COR-L47 (cell line): Measurements from ENCODE around the gene TLR1.
"Not testable (repeated sequence)": the region's sequence is repeated elsewhere in the genome, so short reads cannot be mapped to it uniquely, and the experiment has no call there.

Experiments used
- DNase-seq: peaks from one replicate; lab custom pipeline; 2025; lab: John Stamatoyannopoulos, UW

The TLR1 gene

GRCh38 chr4:38774181-38774955 lies 30.2 kb downstream of the TLR1 start:
- DNase-seq: no peak

DNA sequence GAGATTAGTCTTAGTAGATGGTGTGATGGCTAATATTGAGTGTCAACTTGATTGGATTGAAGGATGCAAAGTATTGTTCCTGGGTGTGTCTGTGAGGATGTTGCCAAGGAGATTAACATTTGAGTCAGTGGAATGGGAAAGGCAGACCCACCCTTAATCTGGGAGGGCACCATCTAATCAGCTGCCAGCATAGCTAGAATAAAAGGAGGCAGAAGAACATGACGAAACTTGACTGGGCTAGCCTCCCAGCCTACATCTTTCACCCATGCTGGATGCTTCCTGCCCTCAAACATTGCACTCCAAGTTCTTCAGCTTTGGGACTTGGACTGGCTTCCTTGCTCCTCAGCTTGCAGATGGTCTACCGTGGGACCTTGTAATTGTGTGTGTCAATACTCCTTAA lies 34.3 kb downstream of the TLR1 start:
- DNase-seq: not testable (repeated sequence)

DNA sequence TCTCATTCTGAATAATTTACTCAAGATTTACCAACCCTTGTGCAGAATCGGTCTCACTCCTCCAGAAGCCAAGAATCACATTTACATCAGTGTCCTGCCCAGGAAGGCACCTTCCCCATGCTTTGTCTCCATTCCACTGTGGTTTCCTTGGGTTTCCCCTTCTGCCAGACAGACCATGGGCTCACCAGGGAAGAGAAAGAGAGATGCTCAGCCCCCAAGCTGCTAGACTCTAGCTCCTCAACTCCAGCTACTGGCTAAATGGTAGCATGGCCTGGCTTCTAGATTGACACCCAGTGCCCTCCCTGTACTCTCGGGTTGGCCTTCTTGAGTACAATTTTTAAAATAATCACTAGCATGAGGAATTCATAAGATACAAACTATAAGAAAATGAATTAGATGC lies 34.7 kb downstream of the TLR1 start:
- no peak for DNase-seq

DNA sequence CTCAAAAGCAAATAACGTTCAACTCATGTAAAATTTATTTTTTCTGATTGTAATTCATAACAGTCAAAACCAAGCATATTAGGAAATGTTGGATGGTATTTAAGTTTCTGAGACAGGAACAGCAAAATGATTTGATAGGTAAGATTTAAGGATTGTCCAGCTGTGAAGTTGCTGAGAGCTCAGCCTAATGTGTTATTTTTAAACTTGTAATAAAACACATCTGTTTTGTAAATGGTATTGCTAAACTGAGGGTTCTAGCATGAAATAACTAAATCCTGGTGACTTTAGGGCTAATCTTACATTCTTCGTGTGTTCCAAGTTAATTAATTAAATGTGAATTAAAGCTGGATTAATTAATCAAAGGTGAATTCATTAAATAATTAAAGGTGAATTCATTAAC lies 35.1 kb downstream of the TLR1 start:
- DNase-seq: no peak

DNA sequence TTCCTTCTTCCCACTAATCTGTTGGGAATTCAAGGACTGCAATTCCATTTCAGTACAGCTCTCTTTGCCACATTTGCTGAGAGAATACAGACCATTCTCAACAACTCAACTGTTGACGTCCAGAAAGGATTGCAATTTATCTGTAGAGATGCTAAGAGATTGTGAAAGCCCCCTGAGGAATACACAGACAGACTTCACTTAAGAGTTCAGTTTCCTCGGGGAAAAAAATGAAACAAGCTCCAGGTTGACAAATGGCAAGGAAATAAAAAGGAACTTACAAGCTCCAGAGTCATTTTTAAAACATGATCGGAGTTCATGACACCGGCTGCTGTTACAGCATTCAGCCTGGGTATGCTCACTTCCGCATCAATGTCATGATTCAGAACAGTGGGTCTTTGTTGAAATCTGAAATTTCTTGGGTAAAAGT lies 35.6 kb downstream of the TLR1 start:
- DNase-seq: no peak

DNA sequence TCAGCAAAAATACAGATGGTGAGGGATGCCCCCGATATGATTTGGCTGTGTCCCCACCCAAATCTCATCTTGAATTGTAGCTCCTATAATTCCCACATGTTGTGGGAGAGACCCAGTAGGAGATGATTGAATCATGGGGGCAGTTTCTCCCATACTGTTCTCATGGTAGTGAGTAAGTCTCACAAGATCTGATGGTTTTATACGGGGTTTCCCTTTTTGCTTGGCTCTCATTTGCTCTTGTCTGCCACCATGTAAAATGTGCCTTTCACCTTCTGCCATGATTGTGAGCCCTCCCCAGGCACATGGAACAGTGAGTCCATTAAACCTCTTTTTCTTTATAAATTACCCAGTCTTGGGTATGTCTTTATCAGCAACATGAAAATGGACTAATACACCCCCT lies 37.7 kb downstream of the TLR1 start:
- DNase-seq: not testable (repeated sequence)

- DNase-seq: no peak
These were observed 39.2 kb downstream of the TLR1 start for GRCh38 chr4:38765382-38765781.

- DNase-seq: no peak
These were observed 40.3 kb downstream of the TLR1 start for GRCh38 chr4:38764277-38764676.

GRCh38 chr4:38762560-38762959 lies 42.0 kb downstream of the TLR1 start:
- DNase-seq: no peak

DNA sequence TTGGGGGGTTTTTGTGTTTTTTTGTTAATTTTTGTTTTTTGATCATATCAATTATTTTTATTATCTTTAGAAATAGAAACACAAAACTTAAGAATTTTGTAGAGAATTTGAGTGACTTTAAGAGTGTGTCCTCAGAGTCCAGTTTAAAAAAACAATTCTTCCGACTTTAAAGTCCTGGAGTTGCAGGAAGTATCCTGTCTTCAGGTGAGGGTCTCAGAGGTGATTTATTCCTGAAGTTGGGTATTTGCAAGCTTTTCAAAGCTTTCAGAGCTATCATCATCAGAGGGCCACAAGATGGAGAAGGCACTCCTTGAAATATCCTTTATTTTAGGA lies 44.8 kb downstream of the TLR1 start:
- DNase-seq: no peak

DNA sequence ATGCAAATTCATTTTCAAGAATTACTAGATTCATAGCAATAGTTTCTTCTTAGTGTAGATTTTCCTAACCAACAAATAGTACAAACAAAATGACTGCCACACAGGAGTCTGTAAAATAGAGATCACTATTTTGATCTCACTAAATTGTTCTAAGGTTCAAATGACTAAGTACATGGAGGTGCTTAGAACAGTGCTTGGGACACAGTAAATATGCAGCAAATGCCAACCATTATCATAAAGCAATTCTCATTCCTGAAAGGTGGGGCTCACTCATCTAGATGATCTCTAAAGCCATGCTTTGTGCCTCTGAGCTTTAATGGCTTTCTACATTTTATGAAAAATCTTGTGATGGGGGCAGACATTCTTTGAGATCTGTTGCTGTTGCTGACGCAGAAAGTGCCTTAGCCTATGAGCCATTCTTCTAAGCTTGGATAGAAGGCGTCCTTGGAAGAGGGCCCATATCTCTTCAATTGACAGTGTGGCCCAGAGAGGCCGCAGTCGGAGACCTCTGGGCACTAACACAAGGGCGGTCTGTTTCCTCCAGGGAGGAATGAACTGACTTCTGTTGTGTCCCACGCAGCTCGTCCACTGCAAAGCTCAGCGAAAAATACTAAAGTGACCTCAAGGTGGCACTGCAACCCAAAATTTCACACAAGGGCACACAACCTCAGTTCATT lies 45.3 kb downstream of the TLR1 start:
- DNase-seq: no peak

GRCh38 chr4:38757945-38758600 lies 46.5 kb downstream of the TLR1 start:
- peak; percentile 15 for DNase-seq

DNA sequence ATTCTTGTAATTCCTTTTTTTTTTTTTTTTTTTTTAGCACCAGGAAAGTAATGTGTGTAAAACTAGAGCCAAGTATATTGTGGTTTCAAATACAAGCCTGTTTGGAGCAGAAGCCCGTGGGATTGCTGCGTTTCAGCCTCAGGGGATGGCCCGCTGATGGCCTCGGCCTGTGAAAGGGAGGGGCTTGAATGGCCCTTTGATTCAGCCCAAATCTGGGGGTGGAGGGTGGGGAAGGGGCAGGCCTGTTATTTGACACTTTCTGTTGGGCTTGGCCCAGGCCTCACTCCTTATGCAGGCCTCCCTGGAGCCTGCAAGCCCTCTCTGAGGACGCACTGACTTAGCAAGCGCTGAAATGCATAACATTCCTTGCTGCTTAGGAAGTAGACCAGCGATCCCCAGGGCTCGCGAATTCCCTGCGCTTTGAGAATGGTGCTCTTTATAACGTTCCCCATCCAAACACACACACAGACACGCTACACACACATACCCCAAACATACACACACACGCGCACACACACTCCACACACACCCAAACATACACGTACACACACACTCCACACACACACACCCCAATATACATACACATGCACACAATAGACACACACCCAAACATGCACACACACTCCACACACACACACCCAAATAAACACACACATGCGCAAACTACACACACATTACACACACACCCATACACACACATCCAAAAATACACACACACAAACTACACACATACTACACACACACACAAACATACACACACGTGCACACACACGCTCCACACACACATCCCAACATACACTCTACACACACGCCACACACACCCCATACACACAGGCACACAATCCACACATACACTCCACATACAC lies 51.4 kb downstream of the TLR1 start:
- no peak for DNase-seq

GRCh38 chr4:38752372-38752940 lies 52.1 kb downstream of the TLR1 start:
- DNase-seq: no peak

GRCh38 chr4:38751341-38752010 lies 53.1 kb downstream of the TLR1 start:
- no peak for DNase-seq

GRCh38 chr4:38749336-38749735 lies 55.3 kb downstream of the TLR1 start:
- no peak for DNase-seq

- DNase-seq: no peak
These were observed 57.0 kb downstream of the TLR1 start for GRCh38 chr4:38747629-38748028.
